Measurements from ENCODE around the gene VWA8. TPM values are rescaled to one million over a fixed set of nuclear protein-coding genes. Genes with fewer than 3 reads are reported as not detected.
A peak's percentile ranks its signal among the peaks of the same experiment; 100 is the strongest.

VWA8 gene
- total and polyA plus RNA-seq, 2 of the 13 experiments (the other 11 are each of a cell fraction or from before 2014, with no cell fraction given), result 9.1 to 17.3 TPM

- no peak overlapping the region for H2AFZ ChIP-seq (ENCODE audit: low read length)
- H3K4me1 ChIP-seq (ENCODE audit: insufficient read depth, low read length), result peaks cover 58% of the 10 kb centered on the region
- POLR2A ChIA-PET, result interaction anchor here (0.9 to 1.0 kb wide), 2 partner anchors 39 to 549 kb away, joined by 3 to 4 read pairs; partner anchors contain the start of gene WBP4
- no peaks in the 10 kb centered on the region for H3K9me3 ChIP-seq (ENCODE audit: low read length)
- BruUV-seq (replicated peaks), result no TSS peak
- no peak overlapping the region for H3K4me2 ChIP-seq (ENCODE audit: low read depth, low read length)
- H3K4me3 ChIP-seq (replicated peaks in 1 of 3; ENCODE audit: insufficient read depth in 1 of 3, low read depth in 2 of 3, low read length in 3 of 3), result no peak overlapping the region
- CTCF ChIA-PET (ENCODE audit: low intra/inter-chr PET ratio, low total read pairs), result no interaction called here
- H3K27ac ChIP-seq (ENCODE audit: extremely low read length, insufficient read depth, low read length), result no peak overlapping the region
- WGBS (ENCODE audit: low lambda C conversion rate), result 81% methylated on average over 3 of the region's 4 CpGs
- in situ Hi-C loops (cut with HindIII; ENCODE audit: extremely low pct_ligation_motif_present, low pct_unique_long_range_greater_than_20kb) (no loop called here), intact Hi-C loops (cut with micrococcal nuclease; ENCODE audit: unreplicated experiment) (no loop called here)
- DNase-seq (ENCODE audit: low spot score), result peak; percentile 66
- H3K36me3 ChIP-seq (replicated peaks in 1 of 2; ENCODE audit: control insufficient read depth in 1 of 2, insufficient read depth in 2 of 2, low read length in 2 of 2), result peaks cover 0 to 8% of the 10 kb centered on the region in 2 experiments; a peak in 4 of 5 replicates
- H4K20me1 ChIP-seq (ENCODE audit: insufficient read depth, low read length), result no peaks in the 10 kb centered on the region
- ATAC-seq, result no peak
- no peak overlapping the region for H3K9ac ChIP-seq (ENCODE audit: insufficient read depth, low read depth, low read length)
- no peaks in the 10 kb centered on the region for H3K27me3 ChIP-seq (ENCODE audit: control insufficient read depth in 1 of 2, insufficient read depth in 2 of 2, low read length in 2 of 2)
- no peak for FAIRE-seq
- H3K79me2 ChIP-seq (ENCODE audit: insufficient read depth, low read length), result no peaks in the 10 kb centered on the region
- TF ChIP-seq NCOA1 (CRISPR knock-in tag; IDR thresholded peaks at IDR 0.05), result no peak
- no peak for TF ChIP-seq HNRNPK (IDR thresholded peaks at IDR 0.05; ENCODE audit: low read depth, low read length, poor library complexity, severe bottlenecking)
- peak; percentile 18; the same call in 1 of the 2 replicates for TF ChIP-seq FOXA3 (CRISPR knock-in tag; IDR thresholded peaks at IDR 0.05)
- no peak for TF ChIP-seq MTA1 (CRISPR knock-in tag; IDR thresholded peaks at IDR 0.05; ENCODE audit: borderline replicate concordance)
- no peak for TF ChIP-seq ZBTB14 (CRISPR knock-in tag; IDR thresholded peaks at IDR 0.05)
- no peak for TF ChIP-seq MEIS2 (CRISPR knock-in tag; IDR thresholded peaks at IDR 0.05)
- TF ChIP-seq ZBED4 (CRISPR knock-in tag; IDR thresholded peaks at IDR 0.05; ENCODE audit: borderline replicate concordance), result no peak
- no peak for TF ChIP-seq ZNF33A (CRISPR knock-in tag; IDR thresholded peaks at IDR 0.05; ENCODE audit: borderline replicate concordance)
- 0 out of 2 replicates have a peak, but pooled peaks have one; percentile 18 for TF ChIP-seq GATAD2A (CRISPR knock-in tag; IDR thresholded peaks at IDR 0.05)
- TF ChIP-seq ZNF503 (CRISPR knock-in tag; IDR thresholded peaks at IDR 0.05), result no peak
- 0 out of 2 replicates have a peak, but pooled peaks have one; percentile 35 for TF ChIP-seq FOSL2 (CRISPR knock-in tag; IDR thresholded peaks at IDR 0.05)
- TF ChIP-seq ZBTB33 (CRISPR knock-in tag; IDR thresholded peaks at IDR 0.05), result peak; percentile 23; the same call in 1 of the 2 replicates
- TF ChIP-seq NFE2 (CRISPR knock-in tag; IDR thresholded peaks at IDR 0.05), result no peak
- TF ChIP-seq ZNF672 (CRISPR knock-in tag; IDR thresholded peaks at IDR 0.05), result no peak
- TF ChIP-seq SOX13 (IDR thresholded peaks at IDR 0.05), result no peak
- TF ChIP-seq SOX13 (CRISPR knock-in tag; conservative IDR thresholded peaks at IDR 0.05 in 1 of 2, IDR thresholded peaks at IDR 0.05 in 1 of 2), result peak in 1 of 2 experiments; percentile 79; a peak in 2 of 4 replicates
- TF ChIP-seq NCOA5 (CRISPR knock-in tag; IDR thresholded peaks at IDR 0.05), result no peak
Observed at GRCh38 chr13:41610404-41610803, 350.5 kb downstream of the VWA8 start.
